HepG2 (cell line): ENCODE results near the gene ZNF483. TPM values are rescaled to one million over a fixed set of nuclear protein-coding genes. Genes with fewer than 3 reads are reported as not detected.

Source experiments
- FOSL2 ChIP-seq: sonication (generic); formaldehyde crosslinking; IDR thresholded peaks from 2 replicates; pipeline ENCODE4 v1.4.0; 2020; ENCODE audit warnings: missing genetic modification reagents
- GABPB1 ChIP-seq: IDR thresholded peaks from 2 replicates; pipeline ENCODE4 v1.6.1; 2016; ENCODE audit warnings: mild to moderate bottlenecking, missing genetic modification reagents, moderate library complexity, missing compliant biosample characterization
- IRX3 ChIP-seq: sonication (generic); formaldehyde crosslinking; IDR thresholded peaks from 2 replicates; pipeline ENCODE4 v1.8.1; 2023; ENCODE audit warnings: mild to moderate bottlenecking, low read depth, missing genetic modification reagents, borderline replicate concordance
- KMT2B ChIP-seq: IDR thresholded peaks from 2 replicates; pipeline ENCODE4 v1.6.1; 2016; ENCODE audit warnings: missing genetic modification reagents, missing compliant biosample characterization
- NFYB ChIP-seq: sonication (generic); formaldehyde crosslinking; IDR thresholded peaks from 2 replicates; pipeline ENCODE4 v1.4.0; 2020; ENCODE audit warnings: missing genetic modification reagents
- NFYC ChIP-seq: IDR thresholded peaks from 2 replicates; pipeline ENCODE4 v1.6.1; 2016; ENCODE audit warnings: missing genetic modification reagents, missing compliant biosample characterization
- PHF5A ChIP-seq: IDR thresholded peaks from one replicate; pipeline ENCODE4 v1.6.1; 2018; ENCODE audit warnings: low read depth, missing genetic modification reagents; ENCODE audit not compliant: unreplicated experiment
- POGZ ChIP-seq: sonication (generic); formaldehyde crosslinking; IDR thresholded peaks from 2 replicates; pipeline ENCODE4 v1.4.0; 2020; ENCODE audit warnings: mild to moderate bottlenecking, missing genetic modification reagents
- RBFOX2 ChIP-seq: fragments of 200-400 bp; formaldehyde crosslinking; IDR thresholded peaks from 2 replicates; pipeline ENCODE4 v1.6.1; 2017; ENCODE audit warnings: low read depth, mild to moderate bottlenecking, low read length
- ZBTB1 ChIP-seq: sonication (generic); formaldehyde crosslinking; IDR thresholded peaks from 2 replicates; pipeline ENCODE4 v1.4.0; 2020; ENCODE audit warnings: missing genetic modification reagents, borderline replicate concordance
- ZNF333 ChIP-seq: sonication (generic); formaldehyde crosslinking; IDR thresholded peaks from 2 replicates; pipeline ENCODE4 v1.4.0; 2020; ENCODE audit warnings: mild to moderate bottlenecking, missing genetic modification reagents, borderline replicate concordance
- polyA plus RNA-seq, 8 experiments: library from polyadenylated mRNA; depleted of rRNA in 3 of 8; stranded (reverse) in 7 of 8; unstranded in 1 of 8; fragments of >200 nt; fragmentation: Illumina TruSeq in 4 of 8; extraction: Trizol in 4 of 8; gene quantifications; 2 replicates each; pipeline versions ENCODE4 v1.2.1 to v1.2.3, GENCODE V29; 2011 to 2016; ENCODE audit warnings: low read depth in 4 of 8, missing spikeins in 1 of 8, mixed read lengths in 1 of 8; ENCODE audit not compliant: insufficient read depth in 1 of 8
- total RNA-seq, 5 experiments: library from RNA; depleted of rRNA; stranded (reverse); fragments of >200 nt; fragmentation: Illumina TruSeq; extraction: Trizol; gene quantifications; 2 replicates each; pipeline ENCODE4 v1.2.3, GENCODE V29; 2016; ENCODE audit warnings: low read depth in 1 of 5
- TF ChIP-seq, protein P1 (sequence below): sonication (generic); formaldehyde crosslinking; IDR thresholded peaks from 2 replicates; pipeline ENCODE4 v1.5.1; 2020; ENCODE audit warnings: mild to moderate bottlenecking, missing genetic modification reagents, moderate library complexity
- TF ChIP-seq, protein P2 (sequence below): sonication (generic); formaldehyde crosslinking; IDR thresholded peaks from 2 replicates; pipeline ENCODE4 v1.4.0; 2020; ENCODE audit warnings: mild to moderate bottlenecking, missing genetic modification reagents
- TF ChIP-seq, protein P3 (sequence below): sonication (generic); formaldehyde crosslinking; IDR thresholded peaks from 2 replicates; pipeline ENCODE4 v1.8.1; 2023; ENCODE audit warnings: mild to moderate bottlenecking, missing genetic modification reagents
- TF ChIP-seq, protein P4 (sequence below): sonication (generic); formaldehyde crosslinking; IDR thresholded peaks from 2 replicates; pipeline ENCODE4 v1.9.0; 2021; ENCODE audit warnings: missing genetic modification reagents, borderline replicate concordance

ZNF483 gene
- total and polyA plus RNA-seq, 2 of the 13 experiments (the other 11 are each of a cell fraction or from before 2014, with no cell fraction given) = 2.0 to 9.5 TPM

DNA sequence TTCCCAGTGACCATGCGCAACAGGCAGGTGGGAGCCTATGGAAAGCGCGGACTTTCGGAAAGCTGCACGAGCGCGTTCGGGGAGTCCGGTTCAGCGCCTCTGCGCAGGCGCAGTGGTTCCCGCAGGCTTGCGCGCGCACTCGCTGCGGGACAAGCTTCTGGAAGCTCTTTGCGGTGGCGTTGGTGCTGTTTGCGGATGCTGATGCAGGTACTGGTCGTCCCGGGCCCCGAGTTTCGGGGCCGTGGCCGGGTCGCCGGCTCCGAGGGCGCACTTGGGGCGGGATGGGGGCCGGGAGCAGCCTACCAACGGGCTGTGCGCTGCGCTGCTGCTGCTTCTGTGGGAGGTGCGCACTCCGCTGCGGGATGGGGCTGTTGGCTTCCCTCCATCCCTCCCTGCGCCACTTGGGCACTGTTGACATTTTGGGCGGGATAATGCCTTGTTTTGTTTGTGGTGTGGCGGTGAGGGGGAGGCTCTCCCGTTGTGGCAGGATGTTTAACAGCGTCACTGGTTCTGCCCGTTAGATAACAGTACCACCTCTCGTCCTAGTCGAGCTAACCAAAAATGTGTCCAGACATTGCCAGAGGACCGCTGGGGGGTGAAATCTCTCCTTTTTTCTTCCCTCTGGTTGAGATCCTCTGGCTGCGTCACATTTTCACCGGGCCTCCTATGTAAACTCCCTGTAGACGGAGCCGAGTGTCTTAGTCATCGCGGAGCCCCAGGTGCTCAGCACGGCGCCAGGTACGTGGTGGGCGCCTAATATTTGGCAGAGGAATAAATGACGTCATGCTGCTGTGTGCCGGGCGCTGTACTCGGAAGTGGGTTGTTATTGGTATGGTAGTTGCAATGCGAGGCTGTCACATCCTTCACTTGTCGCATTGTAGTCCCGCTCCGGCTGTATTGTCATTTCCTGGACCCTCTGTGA lies at the start of gene ZNF483 (continued):
- TF ChIP-seq, protein P1, sequence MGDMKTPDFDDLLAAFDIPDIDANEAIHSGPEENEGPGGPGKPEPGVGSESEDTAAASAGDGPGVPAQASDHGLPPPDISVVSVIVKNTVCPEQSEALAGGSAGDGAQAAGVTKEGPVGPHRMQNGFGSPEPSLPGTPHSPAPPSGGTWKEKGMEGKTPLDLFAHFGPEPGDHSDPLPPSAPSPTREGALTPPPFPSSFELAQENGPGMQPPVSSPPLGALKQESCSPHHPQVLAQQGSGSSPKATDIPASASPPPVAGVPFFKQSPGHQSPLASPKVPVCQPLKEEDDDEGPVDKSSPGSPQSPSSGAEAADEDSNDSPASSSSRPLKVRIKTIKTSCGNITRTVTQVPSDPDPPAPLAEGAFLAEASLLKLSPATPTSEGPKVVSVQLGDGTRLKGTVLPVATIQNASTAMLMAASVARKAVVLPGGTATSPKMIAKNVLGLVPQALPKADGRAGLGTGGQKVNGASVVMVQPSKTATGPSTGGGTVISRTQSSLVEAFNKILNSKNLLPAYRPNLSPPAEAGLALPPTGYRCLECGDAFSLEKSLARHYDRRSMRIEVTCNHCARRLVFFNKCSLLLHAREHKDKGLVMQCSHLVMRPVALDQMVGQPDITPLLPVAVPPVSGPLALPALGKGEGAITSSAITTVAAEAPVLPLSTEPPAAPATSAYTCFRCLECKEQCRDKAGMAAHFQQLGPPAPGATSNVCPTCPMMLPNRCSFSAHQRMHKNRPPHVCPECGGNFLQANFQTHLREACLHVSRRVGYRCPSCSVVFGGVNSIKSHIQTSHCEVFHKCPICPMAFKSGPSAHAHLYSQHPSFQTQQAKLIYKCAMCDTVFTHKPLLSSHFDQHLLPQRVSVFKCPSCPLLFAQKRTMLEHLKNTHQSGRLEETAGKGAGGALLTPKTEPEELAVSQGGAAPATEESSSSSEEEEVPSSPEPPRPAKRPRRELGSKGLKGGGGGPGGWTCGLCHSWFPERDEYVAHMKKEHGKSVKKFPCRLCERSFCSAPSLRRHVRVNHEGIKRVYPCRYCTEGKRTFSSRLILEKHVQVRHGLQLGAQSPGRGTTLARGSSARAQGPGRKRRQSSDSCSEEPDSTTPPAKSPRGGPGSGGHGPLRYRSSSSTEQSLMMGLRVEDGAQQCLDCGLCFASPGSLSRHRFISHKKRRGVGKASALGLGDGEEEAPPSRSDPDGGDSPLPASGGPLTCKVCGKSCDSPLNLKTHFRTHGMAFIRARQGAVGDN (CRISPR knock-in tag) = peak; percentile 96
- TF ChIP-seq ZNF333 (CRISPR knock-in tag) (peak; percentile 68; the same call in 1 of the 2 replicates), NFYB (CRISPR knock-in tag) (peak; percentile 29; the same call in 1 of the 2 replicates), GABPB1 (CRISPR knock-in tag) (peak; percentile 58; the same call in 1 of the 2 replicates), NFYC (CRISPR knock-in tag) (peak; percentile 23; the same call in 1 of the 2 replicates), POGZ (CRISPR knock-in tag) (peak; percentile 62), PHF5A (no peak), FOSL2 (peak; percentile 32; the same call in 1 of the 2 replicates), KMT2B (peak; percentile 56; the same call in 1 of the 2 replicates), IRX3 (CRISPR knock-in tag) (peak; percentile 81; the same call in 1 of the 2 replicates), ZBTB1 (CRISPR knock-in tag) (peak; percentile 29; the same call in 1 of the 2 replicates), RBFOX2 (peak; percentile 78)
- TF ChIP-seq, protein P2, sequence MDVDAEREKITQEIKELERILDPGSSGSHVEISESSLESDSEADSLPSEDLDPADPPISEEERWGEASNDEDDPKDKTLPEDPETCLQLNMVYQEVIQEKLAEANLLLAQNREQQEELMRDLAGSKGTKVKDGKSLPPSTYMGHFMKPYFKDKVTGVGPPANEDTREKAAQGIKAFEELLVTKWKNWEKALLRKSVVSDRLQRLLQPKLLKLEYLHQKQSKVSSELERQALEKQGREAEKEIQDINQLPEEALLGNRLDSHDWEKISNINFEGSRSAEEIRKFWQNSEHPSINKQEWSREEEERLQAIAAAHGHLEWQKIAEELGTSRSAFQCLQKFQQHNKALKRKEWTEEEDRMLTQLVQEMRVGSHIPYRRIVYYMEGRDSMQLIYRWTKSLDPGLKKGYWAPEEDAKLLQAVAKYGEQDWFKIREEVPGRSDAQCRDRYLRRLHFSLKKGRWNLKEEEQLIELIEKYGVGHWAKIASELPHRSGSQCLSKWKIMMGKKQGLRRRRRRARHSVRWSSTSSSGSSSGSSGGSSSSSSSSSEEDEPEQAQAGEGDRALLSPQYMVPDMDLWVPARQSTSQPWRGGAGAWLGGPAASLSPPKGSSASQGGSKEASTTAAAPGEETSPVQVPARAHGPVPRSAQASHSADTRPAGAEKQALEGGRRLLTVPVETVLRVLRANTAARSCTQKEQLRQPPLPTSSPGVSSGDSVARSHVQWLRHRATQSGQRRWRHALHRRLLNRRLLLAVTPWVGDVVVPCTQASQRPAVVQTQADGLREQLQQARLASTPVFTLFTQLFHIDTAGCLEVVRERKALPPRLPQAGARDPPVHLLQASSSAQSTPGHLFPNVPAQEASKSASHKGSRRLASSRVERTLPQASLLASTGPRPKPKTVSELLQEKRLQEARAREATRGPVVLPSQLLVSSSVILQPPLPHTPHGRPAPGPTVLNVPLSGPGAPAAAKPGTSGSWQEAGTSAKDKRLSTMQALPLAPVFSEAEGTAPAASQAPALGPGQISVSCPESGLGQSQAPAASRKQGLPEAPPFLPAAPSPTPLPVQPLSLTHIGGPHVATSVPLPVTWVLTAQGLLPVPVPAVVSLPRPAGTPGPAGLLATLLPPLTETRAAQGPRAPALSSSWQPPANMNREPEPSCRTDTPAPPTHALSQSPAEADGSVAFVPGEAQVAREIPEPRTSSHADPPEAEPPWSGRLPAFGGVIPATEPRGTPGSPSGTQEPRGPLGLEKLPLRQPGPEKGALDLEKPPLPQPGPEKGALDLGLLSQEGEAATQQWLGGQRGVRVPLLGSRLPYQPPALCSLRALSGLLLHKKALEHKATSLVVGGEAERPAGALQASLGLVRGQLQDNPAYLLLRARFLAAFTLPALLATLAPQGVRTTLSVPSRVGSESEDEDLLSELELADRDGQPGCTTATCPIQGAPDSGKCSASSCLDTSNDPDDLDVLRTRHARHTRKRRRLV (CRISPR knock-in tag) = peak; percentile 70; the same call in 1 of the 2 replicates
- TF ChIP-seq, protein P3, sequence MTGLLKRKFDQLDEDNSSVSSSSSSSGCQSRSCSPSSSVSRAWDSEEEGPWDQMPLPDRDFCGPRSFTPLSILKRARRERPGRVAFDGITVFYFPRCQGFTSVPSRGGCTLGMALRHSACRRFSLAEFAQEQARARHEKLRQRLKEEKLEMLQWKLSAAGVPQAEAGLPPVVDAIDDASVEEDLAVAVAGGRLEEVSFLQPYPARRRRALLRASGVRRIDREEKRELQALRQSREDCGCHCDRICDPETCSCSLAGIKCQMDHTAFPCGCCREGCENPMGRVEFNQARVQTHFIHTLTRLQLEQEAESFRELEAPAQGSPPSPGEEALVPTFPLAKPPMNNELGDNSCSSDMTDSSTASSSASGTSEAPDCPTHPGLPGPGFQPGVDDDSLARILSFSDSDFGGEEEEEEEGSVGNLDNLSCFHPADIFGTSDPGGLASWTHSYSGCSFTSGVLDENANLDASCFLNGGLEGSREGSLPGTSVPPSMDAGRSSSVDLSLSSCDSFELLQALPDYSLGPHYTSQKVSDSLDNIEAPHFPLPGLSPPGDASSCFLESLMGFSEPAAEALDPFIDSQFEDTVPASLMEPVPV (CRISPR knock-in tag) = no peak; the same call in 1 of the 2 replicates
- TF ChIP-seq, protein P4, sequence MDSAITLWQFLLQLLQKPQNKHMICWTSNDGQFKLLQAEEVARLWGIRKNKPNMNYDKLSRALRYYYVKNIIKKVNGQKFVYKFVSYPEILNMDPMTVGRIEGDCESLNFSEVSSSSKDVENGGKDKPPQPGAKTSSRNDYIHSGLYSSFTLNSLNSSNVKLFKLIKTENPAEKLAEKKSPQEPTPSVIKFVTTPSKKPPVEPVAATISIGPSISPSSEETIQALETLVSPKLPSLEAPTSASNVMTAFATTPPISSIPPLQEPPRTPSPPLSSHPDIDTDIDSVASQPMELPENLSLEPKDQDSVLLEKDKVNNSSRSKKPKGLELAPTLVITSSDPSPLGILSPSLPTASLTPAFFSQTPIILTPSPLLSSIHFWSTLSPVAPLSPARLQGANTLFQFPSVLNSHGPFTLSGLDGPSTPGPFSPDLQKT (CRISPR knock-in tag) = no peak
